Nephron progenitor cell (in vitro differentiated cells): ENCODE measurements around the gene S100A11.

ENCODE experiments used
- DNase-seq: peaks from one replicate; pipeline ENCODE4 v3.0.0; 2021
- H3K27ac Mint-ChIP-seq: 2 replicates; pipeline ENCODE4 v1.8.0; 2021; ENCODE audit warnings: mild to moderate bottlenecking, moderate library complexity, mixed read lengths
- H3K27me3 Mint-ChIP-seq: 2 replicates; pipeline ENCODE4 v1.8.0; 2021; ENCODE audit warnings: mild to moderate bottlenecking, low read depth, mixed read lengths; ENCODE audit not compliant: poor library complexity
- H3K36me3 Mint-ChIP-seq: 2 replicates; pipeline ENCODE4 v1.8.0; 2021; ENCODE audit warnings: low read depth, mixed read lengths
- H3K4me1 Mint-ChIP-seq: 2 replicates; pipeline ENCODE4 v1.8.0; 2021; ENCODE audit warnings: mixed read lengths
- H3K4me3 Mint-ChIP-seq: 2 replicates; pipeline ENCODE4 v1.8.0; 2021; ENCODE audit warnings: mild to moderate bottlenecking, moderate library complexity, mixed read lengths
- H3K9me3 Mint-ChIP-seq: 2 replicates; pipeline ENCODE4 v1.8.0; 2021; ENCODE audit warnings: mild to moderate bottlenecking, moderate library complexity, mixed read lengths
- TF ChIP-seq, protein P1 (sequence below): fragments of 200-600 bp; sonication (generic); IDR thresholded peaks from 2 replicates; pipeline ENCODE4 v1.5.0; 2021; ENCODE audit warnings: antibody characterized with exemption

Gene S100A11

DNA sequence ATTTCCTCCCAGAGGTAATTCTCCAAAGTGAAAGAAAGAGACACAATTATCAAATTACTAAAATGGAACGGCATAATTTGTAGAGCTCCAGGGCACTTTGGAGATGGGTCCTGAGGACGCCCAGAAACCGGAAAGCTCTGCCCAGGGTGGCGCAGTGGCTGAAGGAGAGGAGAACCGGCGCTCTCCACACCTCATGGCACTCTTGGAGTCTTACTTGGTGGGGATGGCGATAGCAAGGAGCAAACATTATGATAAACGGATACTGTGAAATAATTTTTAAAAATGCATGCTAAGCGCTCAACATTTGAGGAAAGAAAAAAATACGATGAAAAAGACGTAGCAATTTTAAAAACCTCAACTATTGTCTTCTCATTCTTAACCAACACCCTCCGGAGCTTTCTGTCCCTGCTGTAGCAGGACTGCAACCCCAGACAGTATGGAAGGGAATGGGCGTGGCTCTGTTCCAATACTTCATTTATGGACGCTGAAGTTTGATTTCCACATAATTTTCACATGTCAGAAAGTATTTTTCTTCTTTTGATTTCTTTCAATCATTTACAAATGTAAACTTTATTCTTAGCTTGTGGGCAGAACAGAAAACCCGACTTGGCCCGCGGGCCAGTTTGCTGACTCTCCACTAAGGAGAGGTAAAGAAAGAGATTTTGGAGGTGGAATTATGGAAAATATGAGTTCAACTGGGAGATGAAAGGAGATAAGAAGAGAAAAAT is 1.1 kb downstream of the S100A11 start:
- H3K27ac Mint-ChIP-seq, result peak overlapping the region; percentile 99
- H3K4me1 Mint-ChIP-seq, result peaks cover 45% of the 10 kb centered on the region
- H3K27me3 Mint-ChIP-seq, result no peaks in the 10 kb centered on the region
- TF ChIP-seq, protein P1, sequence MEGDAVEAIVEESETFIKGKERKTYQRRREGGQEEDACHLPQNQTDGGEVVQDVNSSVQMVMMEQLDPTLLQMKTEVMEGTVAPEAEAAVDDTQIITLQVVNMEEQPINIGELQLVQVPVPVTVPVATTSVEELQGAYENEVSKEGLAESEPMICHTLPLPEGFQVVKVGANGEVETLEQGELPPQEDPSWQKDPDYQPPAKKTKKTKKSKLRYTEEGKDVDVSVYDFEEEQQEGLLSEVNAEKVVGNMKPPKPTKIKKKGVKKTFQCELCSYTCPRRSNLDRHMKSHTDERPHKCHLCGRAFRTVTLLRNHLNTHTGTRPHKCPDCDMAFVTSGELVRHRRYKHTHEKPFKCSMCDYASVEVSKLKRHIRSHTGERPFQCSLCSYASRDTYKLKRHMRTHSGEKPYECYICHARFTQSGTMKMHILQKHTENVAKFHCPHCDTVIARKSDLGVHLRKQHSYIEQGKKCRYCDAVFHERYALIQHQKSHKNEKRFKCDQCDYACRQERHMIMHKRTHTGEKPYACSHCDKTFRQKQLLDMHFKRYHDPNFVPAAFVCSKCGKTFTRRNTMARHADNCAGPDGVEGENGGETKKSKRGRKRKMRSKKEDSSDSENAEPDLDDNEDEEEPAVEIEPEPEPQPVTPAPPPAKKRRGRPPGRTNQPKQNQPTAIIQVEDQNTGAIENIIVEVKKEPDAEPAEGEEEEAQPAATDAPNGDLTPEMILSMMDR, result no peak
- peak overlapping the region; percentile 97 for H3K4me3 Mint-ChIP-seq
- no peaks in the 10 kb centered on the region for H3K9me3 Mint-ChIP-seq
- DNase-seq, result peak; percentile 8
- peaks cover 31% of the 10 kb centered on the region for H3K36me3 Mint-ChIP-seq

DNA sequence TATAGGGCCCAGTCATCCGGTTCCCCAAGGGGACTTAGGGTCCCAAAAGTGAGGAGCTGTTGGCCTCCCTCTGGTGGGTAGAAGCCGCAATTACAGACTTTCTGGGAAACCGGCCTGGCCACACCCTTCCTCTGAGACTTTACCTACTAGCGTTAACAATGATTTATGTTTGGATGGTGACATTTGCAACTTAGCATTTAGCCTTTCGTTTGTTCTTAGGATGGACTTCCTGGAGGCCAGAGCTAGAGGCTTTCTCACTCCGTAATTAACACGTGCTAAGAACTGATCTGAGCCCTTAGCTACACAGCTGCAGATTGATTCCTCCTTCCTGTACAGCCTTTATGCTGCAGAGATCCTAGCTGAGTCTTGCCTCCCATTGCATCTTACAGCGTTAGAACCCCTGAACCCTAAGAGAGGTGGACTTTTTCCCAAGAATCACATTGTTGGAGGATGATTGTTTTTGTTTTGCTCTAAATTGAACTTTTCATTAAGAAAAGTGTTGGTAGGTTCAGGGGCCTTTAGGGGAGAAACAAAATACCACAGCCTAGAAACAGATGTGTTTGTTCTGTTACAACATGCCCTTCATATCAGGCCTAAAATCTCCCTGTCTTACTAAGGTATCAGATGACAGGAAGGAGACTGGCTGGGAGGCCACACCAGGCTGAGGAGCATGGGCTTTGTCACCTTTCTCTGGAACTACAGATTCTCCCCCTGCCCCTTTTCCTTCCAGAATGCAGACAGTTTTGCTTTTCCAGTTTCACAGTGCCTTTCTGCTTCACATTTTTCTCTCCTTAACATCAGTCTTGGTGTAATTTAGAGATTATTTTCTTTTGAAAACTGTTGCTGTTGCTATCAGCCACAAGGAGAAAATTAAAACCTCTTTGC is 1.9 kb downstream of the S100A11 start:
- Mint-ChIP-seq H3K4me1 (peaks cover 45% of the 10 kb centered on the region), H3K27ac (peak overlapping the region; percentile 99), H3K9me3 (no peaks in the 10 kb centered on the region), H3K36me3 (peaks cover 37% of the 10 kb centered on the region), H3K27me3 (no peaks in the 10 kb centered on the region), H3K4me3 (peak overlapping the region; percentile 97)
- TF ChIP-seq, protein P1, result peak; percentile 70
- peak; percentile 75 for DNase-seq

- TF ChIP-seq, protein P1, result no peak
- H3K4me1 Mint-ChIP-seq, result peaks cover 45% of the 10 kb centered on the region
- no peaks in the 10 kb centered on the region for H3K9me3 Mint-ChIP-seq
- no peaks in the 10 kb centered on the region for H3K27me3 Mint-ChIP-seq
- H3K36me3 Mint-ChIP-seq, result peaks cover 40% of the 10 kb centered on the region
- H3K27ac Mint-ChIP-seq, result peak overlapping the region; percentile 99
- DNase-seq, result no peak
- H3K4me3 Mint-ChIP-seq, result peak overlapping the region; percentile 97
These were observed 2.5 kb downstream of the S100A11 start for GRCh38 chr1:152034324-152034653.

GRCh38 chr1:152029929-152030211 is 6.9 kb downstream of the S100A11 start:
- Mint-ChIP-seq H3K27ac (no peak overlapping the region), H3K9me3 (no peaks in the 10 kb centered on the region), H3K27me3 (peaks cover 2% of the 10 kb centered on the region), H3K4me3 (no peak overlapping the region), H3K4me1 (peaks cover 21% of the 10 kb centered on the region), H3K36me3 (peaks cover 48% of the 10 kb centered on the region)
- TF ChIP-seq, protein P1, result no peak
- no peak for DNase-seq

GRCh38 chr1:152029144-152029928 is 7.5 kb downstream of the S100A11 start:
- H3K27me3 Mint-ChIP-seq, result peaks cover 8% of the 10 kb centered on the region
- peaks cover 16% of the 10 kb centered on the region for H3K4me1 Mint-ChIP-seq
- no peak for DNase-seq
- no peak overlapping the region for H3K4me3 Mint-ChIP-seq
- H3K9me3 Mint-ChIP-seq, result no peaks in the 10 kb centered on the region
- peaks cover 48% of the 10 kb centered on the region for H3K36me3 Mint-ChIP-seq
- TF ChIP-seq, protein P1, result no peak
- peak overlapping the region; percentile 17 for H3K27ac Mint-ChIP-seq
